Measurements from ENCODE around the gene ANKH.
A peak's percentile ranks its signal among the peaks of the same experiment; 100 is the strongest.
"Not testable (repeated sequence)": the region's sequence is repeated elsewhere in the genome, so short reads cannot be mapped to it uniquely, and the experiment has no call there.

The ANKH gene

DNA sequence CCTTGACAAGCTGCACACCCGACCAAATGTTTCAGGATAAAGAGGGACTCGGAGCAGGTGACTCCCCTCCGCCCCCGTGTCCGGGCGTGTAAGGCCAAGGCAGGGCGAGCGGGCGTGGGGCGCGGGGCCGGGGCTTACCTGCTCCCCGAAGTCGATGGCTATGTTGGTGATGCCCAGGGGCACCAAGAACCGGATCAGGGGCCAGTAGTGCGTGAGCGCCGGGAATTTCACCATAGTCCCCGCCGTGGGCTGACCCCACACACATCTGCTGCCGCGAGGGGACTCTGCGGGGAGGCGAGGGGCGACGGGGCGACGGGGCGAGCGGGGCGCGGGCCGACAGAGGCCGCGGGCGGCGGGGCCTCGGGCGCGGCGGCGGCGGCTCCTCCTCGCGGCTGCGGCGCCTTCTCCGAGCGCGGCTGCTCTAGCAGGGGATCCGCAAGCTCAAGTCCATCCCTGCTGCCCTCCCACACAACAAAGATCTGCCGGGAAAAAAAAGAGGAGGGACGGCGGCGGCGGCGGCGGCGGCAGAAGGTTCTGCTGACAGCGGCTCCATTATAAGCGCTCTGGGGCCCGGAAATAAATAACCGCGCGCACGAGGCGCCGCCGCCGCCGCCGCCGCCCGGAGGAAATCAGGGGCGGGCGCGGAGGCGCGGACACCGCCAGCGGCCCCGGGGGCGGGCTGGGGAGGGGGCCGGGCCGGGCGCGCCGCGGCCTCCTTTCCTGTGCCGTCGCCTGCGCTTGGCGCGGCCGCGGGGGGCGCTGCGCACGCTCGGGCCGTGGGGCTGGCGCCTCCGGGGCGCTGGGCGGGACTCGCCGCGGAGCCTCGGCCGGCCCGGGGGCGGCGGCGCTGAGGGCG lies at the start of gene ANKH:
TSS of gene ANKH (minus strand) at position 565 of the 856 bp plus-strand sequence. CDS start at position 234, 331 bp downstream.
- DNase-seq (ENCODE audit: low read depth), result peak; percentile 63

- no peak for DNase-seq (ENCODE audit: low read depth)
Observed at GRCh38 chr5:14920121-14920520, 48.5 kb upstream of the ANKH start.

GRCh38 chr5:14919106-14919505 lies 47.5 kb upstream of the ANKH start:
- not testable (repeated sequence) for DNase-seq (ENCODE audit: low read depth)

DNA sequence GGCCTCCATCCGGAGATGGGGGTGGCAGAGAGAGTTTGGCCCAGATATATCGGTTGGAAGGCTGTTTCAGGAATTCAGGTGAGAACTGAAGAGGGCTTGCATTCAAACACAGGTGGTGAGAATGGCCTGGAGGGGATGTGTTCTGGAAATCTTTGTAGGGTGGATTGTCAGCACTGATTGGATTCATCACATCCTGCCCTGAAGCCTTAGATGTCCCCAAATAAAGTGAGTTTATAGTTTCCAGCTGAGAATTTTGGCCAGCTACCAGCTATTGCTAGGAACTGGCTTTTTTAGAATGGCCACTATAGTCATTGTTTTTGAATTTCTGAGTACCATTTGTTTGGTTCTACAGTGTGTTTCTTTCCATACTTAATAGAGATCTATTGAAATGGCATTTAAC lies 46.1 kb upstream of the ANKH start:
- DNase-seq (ENCODE audit: low read depth), result no peak

DNA sequence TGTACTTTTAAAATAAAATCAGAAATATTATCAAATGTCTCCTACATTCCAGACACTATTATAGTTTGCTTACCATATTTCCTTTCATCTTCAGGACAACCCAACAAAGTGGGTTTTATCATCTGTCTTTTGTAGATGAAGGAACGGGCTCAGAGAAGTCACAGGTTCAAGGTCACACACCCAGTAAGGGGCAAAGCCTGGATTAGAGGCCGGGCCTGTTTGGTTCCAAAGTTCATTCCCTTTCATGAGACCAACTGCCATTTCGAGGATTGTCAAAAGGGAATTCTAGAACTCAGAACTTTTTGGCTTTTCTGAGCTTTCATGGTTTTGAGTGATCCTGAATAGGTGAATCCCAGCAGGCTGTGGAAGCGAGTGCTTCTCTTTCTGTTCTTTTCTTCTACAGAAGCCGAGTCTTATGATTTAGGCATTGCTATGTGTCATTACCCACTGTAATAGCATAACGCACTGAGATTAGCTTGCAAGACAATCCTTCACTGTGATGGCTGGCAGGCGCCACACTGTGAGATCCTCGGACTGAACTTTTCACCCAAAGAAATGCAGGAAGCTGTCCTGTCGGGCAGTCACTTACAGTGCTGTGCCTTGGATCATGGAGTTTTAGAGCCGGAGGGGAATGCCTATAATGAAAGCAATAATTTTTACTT lies 43.8 kb upstream of the ANKH start:
- DNase-seq (ENCODE audit: low read depth), result no peak

DNA sequence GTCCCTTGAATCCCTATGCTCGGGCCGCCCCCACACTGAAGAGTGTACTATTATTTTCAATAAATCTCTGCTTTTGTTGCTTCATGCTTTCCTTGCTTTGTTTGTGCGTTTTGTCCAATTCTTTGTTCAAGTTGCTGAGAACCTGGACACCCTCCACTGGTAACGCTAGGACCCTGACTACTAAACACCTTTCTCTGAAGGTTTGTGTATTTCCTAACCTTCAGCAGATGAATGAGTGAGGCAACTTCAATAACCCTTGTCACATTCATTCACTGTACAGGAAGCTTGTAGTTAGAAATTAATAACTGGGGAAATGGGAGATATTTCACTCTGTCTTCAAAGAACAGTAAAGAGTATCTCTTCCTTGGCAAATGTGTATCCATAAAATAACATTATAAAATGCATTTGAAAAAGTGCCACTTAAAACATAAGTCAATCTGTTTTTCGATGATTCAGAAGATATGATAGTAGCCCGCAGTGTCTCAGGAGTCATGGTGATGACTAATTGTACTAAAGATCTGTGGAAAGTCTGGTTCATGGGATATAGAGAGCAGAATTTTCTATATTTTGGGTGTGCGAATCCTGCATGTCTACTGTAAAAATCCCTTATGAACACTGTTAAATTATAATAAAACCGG lies 43.2 kb upstream of the ANKH start:
- DNase-seq (ENCODE audit: low read depth), result no peak

DNA sequence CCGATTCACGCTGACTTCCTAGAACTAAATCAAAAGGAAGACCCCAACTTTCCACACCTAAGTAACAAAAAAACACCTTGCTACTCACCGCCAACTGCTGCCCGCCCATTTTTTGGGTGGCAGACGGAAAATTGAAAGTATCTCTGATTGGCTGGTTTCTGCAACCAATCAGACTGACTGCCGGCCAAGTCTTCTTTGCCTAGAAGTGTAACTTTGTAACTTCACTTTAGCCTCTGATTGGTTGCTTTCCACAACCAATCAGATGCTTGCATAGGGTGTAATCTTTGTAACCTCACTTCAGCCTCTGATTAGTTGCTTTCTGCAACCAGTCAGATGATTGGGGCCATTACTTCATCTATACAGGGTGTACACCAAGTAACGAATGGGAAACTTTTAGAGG lies 42.6 kb upstream of the ANKH start:
- no peak for DNase-seq (ENCODE audit: low read depth)

- no peak for DNase-seq (ENCODE audit: low read depth)
Observed at GRCh38 chr5:14913096-14913495, 41.5 kb upstream of the ANKH start.

GRCh38 chr5:14912206-14912605 lies 40.6 kb upstream of the ANKH start:
- DNase-seq (ENCODE audit: low read depth), result no peak

GRCh38 chr5:14909369-14909768 lies 37.8 kb upstream of the ANKH start:
- DNase-seq (ENCODE audit: low read depth), result no peak

DNA sequence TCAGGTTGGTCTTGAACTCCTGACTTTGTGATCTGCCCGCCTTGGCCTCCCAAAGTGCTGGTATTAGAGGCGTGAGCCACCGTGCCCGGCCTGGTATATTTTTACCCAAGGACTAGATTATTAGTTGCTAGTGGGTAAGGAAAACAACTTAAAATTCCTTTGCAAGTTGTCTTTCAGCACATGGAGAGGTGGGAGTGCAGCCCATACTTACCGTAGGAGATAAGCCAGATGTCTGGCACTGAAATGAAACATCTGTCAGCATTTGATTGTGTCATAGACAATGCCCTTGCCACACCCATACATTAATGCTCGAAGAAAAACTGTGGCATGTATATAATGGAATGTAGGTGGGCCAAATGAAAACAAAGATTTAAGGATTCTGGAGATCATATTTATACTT lies 36.6 kb upstream of the ANKH start:
- DNase-seq (ENCODE audit: low read depth), result no peak

GRCh38 chr5:14906628-14907027 lies 35.0 kb upstream of the ANKH start:
- DNase-seq (ENCODE audit: low read depth), result no peak

DNA sequence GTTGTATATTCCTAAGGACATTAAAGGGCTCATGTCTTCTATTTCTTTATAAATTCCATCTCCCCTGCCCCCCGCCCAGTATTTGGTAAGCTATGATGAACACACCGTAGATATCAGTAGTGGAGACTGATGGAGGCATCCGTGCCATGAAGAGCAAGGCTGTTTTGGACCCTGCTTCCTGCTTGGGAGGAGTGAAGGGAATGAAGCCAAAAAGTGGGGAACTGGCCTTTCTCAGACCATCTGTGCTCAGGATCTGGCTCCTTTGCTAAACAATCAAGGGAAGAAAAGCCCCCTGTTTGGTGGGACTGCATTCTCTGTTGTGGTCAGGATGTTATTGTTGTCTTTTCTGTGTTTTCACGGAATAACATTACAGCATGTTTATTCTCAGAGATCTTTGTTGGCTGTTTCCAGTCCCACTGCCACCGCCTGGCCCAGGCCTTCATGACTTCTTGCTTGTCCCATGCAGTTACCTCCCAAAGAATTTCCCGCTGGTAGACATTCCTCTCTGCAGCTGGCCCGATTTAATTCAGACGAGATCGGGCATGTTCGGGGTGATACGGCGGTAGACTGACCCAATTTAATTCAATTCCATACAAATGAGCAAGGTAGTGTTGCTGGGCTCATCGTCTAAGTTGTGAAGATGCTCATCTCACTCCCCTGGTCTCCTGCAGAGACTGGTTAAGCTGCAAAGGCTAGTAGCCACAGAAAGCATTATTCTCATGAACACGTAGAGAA lies 31.4 kb upstream of the ANKH start:
- no peak for DNase-seq (ENCODE audit: low read depth)

DNA sequence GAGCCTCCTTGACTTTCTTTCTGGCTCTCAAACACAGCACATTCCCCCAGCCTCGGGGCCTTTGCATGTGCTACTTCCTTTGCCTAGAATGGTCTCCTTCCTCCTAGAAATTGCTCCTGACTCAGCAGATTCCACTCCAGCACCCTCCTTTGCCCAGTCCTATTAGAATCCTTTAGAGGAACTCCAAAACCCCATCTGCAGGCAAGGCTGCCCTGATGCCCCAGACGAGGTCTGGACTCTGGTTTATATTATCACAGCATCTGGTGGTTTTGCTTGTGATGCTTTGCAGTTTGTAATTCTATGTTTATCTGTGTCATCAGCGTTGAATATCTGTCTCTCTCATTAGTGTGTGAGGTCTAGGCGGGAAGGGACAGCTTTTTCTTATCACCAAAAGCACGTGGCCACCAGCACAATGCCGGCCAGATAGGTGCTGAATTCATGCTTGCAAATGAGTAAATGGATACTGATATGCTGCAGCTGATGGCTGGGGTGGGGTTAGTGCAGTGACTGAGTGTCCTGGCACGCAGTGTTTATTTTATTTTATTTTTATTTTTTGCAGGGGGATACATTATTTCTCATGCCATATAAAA lies 30.0 kb upstream of the ANKH start:
- no peak for DNase-seq (ENCODE audit: low read depth)

- DNase-seq (ENCODE audit: low read depth), result no peak
Observed at GRCh38 chr5:14900693-14901461, 29.3 kb upstream of the ANKH start.

DNA sequence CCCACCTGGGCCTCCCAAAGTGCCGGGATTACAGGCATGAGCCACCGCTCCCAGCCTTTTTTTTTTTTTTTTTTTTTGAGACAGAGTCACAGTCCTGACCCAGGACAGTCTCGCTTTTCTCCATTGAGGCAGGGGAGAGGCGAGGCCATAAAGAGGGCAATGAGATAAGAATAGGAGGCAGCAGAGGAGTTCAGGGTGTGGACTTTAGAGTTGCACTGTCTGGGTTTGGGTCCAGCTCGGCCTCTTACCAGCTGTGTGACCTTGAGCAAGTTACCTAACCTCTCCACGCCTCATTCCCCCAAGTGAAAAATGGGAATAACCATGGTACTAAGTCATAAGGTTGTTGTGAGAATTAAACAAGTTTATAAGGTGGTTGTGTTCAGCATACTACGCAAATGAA lies 24.6 kb upstream of the ANKH start:
- no peak for DNase-seq (ENCODE audit: low read depth)

DNA sequence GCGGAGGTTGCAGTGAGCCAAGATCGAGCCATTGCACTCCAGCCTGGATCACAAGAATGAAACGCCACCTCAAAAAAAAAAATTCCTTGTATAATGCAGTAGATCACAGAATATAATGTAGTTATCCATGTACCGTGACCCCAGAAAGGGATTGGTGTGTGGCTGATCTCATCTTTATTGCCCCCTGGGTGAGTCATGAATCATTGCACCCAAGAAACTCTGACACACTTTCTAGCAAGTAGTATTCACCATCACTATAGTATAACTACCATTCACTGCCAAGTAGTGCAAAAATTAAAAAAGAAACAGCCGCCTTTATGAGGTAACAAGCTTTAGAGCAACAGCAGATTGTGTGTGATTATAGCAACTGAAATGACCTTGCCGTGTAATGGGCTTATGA lies 23.7 kb upstream of the ANKH start:
- no peak for DNase-seq (ENCODE audit: low read depth)

DNA sequence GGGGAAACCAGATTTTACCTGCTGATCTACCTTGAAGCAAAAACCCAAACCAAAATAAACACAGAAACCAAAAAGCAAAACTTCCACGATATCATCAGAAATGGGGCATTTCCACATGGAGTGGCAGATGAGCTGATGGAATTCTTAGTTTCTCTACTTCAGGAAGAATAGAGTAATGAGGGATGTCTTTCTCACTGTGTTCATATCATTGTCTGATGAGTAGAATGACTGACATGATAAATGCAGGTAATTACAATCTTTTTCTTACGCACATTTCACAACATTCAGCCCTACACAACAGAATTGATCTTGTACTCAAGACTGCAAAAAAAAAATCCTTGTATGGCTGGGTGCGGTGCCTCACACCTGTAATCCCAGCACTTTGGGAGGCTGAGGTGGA lies 23.2 kb upstream of the ANKH start:
- DNase-seq (ENCODE audit: low read depth), result no peak

GRCh38 chr5:14893381-14893780 lies 21.8 kb upstream of the ANKH start:
- no peak for DNase-seq (ENCODE audit: low read depth)

GRCh38 chr5:14890846-14891245 lies 19.3 kb upstream of the ANKH start:
- no peak for DNase-seq (ENCODE audit: low read depth)

GRCh38 chr5:14884062-14884612 lies 12.6 kb upstream of the ANKH start:
- DNase-seq (ENCODE audit: low read depth), result no peak

Measured in stimulated activated CD8-positive, alpha-beta memory T cell treated with anti-CD3 and anti-CD28 coated beads, Interleukin-15, amount 100 ng/mL, for 24 hours (primary cell).